ENCODE results near the gene COMT. TPM values are rescaled to one million over a fixed set of nuclear protein-coding genes. Genes with fewer than 3 reads are reported as not detected.

COMT gene
- total RNA-seq, 4 donors from 2014 or later = 166 to 214 (median 180) TPM

DNA sequence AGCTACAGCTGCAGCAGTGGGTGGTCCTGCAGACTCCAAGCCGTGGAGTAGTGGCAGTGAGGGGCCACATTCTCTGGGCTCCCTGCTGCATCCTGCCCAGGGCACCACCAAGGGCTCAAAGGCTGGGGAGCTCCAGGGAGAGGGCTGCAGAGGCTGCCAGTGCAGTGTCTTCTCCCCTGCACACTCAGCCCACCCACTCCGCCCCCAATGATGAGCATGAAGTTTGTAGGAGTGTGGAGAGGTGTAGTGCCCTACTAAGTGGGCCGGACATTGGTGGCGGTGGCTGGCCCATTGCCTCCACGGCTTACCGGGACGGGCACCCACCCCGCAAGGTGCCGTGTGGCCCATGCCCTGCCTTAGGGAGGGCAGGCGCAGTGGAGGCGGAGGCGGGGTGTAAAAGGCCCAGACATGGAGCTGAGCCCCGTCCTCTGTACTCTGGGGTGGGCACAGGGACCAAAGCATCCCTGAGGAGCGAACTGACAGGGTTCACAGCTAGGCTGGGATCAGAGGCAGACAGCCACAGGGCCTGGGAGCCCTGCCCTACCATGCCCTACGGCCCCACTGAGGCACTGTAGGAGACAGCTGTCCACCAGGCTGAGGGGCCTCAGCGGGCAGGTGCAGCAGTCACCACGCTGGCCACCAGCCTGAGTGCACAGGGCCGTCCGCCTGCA lies 56.1 kb downstream of the COMT start:
- ATAC-seq (ENCODE audit: low FRiP score) (no peak), DNase-seq (ENCODE audit: low spot score) (no peak)
- TF ChIP-seq CTCF (IDR thresholded peaks at IDR 0.05) = no peak

DNA sequence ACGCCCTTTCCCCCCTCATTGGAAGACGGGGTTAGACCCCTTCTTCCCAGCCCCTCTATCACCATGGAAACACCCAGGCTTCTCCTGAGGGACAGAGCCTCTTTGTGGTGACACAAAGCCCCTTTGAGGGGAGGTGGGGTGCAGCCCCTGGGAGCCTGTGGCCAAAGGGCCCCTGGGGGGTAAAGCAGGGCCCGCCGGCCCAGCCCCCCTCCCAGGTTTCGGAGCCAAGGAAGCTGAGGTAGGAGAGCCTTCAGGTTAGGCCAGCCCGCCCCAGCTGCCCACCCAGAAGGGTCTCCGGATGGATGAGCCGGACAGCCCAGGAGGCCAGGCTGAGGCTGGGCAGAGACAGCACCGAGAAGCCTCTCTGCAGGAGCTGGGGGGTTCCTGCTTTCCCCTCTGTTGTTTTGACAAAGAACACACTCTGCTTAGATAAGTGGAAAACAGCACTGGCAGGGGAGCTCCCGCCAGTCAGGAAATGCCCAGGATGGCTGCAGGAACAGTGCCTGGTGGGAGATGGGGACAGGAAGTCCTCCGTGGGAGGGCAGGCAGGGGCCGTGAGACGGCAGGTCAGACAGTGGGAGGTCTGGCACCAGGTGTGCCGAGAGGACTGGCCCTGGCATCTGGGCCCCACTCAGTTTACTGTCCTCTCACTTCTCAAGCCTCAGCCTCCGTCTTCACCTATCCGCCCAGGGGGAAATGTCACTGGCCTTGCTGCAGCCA lies 56.8 kb downstream of the COMT start:
- ATAC-seq (ENCODE audit: low FRiP score) = no peak
- DNase-seq (ENCODE audit: low spot score) = no peak
- TF ChIP-seq CTCF (IDR thresholded peaks at IDR 0.05) = no peak

DNA sequence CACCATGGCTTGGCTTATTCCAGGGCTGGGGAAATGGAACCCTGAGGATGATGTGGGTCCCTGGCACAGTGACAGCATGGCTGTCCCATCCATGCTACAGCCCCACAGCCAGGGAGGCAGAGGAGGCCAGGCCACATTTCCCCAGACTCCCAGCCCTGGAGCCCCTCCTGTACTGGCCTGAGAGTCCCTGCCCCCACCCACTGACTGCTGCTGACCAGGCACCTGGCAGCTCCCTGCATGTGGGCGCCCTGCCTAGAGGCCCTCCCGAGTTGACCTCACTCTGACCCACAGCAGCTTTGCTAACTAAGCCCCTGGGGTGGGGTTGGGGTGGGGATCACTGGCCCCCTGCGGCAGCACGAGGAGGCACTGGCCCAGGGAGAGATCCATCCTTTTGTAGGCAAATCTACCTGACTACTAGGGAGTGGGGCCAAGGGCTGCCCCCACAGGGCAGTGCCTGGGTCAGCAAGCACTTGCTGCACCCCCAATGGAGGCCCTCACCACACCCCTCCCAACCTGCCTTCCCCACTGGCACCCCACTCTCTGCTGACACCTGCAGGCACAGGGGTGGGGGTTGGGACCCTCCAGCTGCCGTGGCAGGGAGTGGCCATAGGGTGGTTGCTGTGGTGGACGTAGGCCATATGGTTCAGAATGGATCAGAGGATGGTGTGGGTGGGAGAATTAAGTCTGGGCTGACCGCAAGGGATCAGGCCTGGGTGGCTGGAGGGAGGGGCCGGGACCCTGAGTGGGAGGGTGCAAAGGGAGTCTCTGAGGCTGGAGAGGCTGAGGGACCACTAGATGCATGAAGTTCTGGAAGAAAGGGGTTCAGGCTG lies 57.6 kb downstream of the COMT start:
- TF ChIP-seq CTCF (IDR thresholded peaks at IDR 0.05) = no peak
- DNase-seq (ENCODE audit: low spot score) (no peak), ATAC-seq (ENCODE audit: low FRiP score) (no peak)

DNA sequence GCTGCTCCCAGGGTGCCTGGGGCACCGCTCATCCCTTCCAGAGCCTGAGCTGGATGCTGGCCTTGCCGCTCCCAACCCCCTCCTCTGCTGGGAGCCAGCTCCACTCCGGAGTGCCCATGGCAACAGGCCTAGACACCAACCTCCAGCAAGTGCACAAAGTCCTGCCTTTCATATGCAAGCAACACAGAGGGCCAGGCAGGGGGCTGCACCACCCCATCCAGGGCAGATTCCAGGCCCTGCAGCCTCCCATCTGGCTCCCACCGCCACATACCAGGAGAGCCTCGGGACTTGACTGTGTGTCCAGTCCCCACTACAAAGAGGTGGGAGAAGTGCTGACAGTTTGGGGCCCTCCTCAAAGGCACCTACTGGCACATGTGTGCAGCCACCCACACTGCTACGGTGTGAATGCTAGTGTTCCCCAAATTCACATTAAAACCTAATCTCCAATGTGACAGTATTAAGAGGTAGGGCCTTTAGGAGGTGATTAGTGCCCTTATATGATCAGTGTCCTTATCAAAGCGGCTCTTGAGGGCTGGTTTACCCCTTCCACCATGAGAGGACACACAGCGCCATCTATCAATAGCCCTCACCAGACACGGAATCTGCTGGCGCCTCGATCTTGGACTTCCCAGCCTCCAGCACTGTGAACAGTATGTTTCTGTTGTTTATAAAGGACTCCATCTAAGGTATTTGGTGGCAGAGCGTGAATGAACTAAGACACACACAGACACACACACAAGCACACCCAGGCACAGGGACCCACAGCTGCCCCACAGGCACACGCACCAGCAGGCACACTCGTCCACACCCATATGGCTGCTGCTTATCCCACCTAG lies 58.9 kb downstream of the COMT start:
- ATAC-seq (ENCODE audit: low FRiP score) = no peak
- DNase-seq (ENCODE audit: low spot score) = no peak
- no peak for TF ChIP-seq CTCF (IDR thresholded peaks at IDR 0.05)

GRCh38 chr22:20001082-20001638 lies 59.6 kb downstream of the COMT start:
- no peak for ATAC-seq (ENCODE audit: low FRiP score)
- no peak for TF ChIP-seq CTCF (IDR thresholded peaks at IDR 0.05)
- DNase-seq (ENCODE audit: low spot score) = no peak

- DNase-seq (ENCODE audit: low spot score) (no peak), ATAC-seq (ENCODE audit: low FRiP score) (no peak)
- no peak for TF ChIP-seq CTCF (IDR thresholded peaks at IDR 0.05)
Observed at GRCh38 chr22:20002128-20002527, 60.6 kb downstream of the COMT start.
